NCI-H2081 (cell line): ENCODE results near the gene OSCP1.
A peak's percentile ranks its signal among the peaks of the same experiment; 100 is the strongest.

Experiments used
- DNase-seq, 2 experiments: peaks; one replicate each; lab custom pipeline; 2025; lab: John Stamatoyannopoulos, UW

The OSCP1 gene

GRCh38 chr1:36401602-36402503, 48.4 kb downstream of the OSCP1 start:
- no peak for DNase-seq

GRCh38 chr1:36400825-36401601, 49.2 kb downstream of the OSCP1 start:
- no peak for DNase-seq

GRCh38 chr1:36400514-36400824, 49.8 kb downstream of the OSCP1 start:
- DNase-seq = no peak

GRCh38 chr1:36398370-36398977, 51.8 kb downstream of the OSCP1 start:
- DNase-seq = no peak

- peak; percentile 92 to 97 for DNase-seq
Observed at GRCh38 chr1:36397378-36398230, 52.6 kb downstream of the OSCP1 start, which contains the start of gene LSM10. Gene LSM10 (minus strand): TSS chr1:36397908. CDS start chr1:36394129, 3,779 bp downstream.

GRCh38 chr1:36397083-36397377, 53.2 kb downstream of the OSCP1 start:
- no peak for DNase-seq

- DNase-seq = no peak
Observed at GRCh38 chr1:36396359-36396758, 53.9 kb downstream of the OSCP1 start.

- DNase-seq = no peak
Observed at GRCh38 chr1:36393686-36394085, 56.6 kb downstream of the OSCP1 start.

GRCh38 chr1:36392836-36393235, 57.4 kb downstream of the OSCP1 start:
- no peak for DNase-seq

GRCh38 chr1:36391271-36391670, 59.0 kb downstream of the OSCP1 start:
- DNase-seq = no peak

- DNase-seq = no peak
Observed at GRCh38 chr1:36390411-36390810, 59.8 kb downstream of the OSCP1 start.

GRCh38 chr1:36389999-36390398, 60.3 kb downstream of the OSCP1 start:
- DNase-seq = no peak

GRCh38 chr1:36389261-36389660, 61.0 kb downstream of the OSCP1 start:
- no peak for DNase-seq

GRCh38 chr1:36387141-36387949, 62.9 kb downstream of the OSCP1 start:
- DNase-seq = no peak

GRCh38 chr1:36386265-36387140, 63.7 kb downstream of the OSCP1 start:
- peak; percentile 63 to 74 for DNase-seq

GRCh38 chr1:36385410-36386264, 64.6 kb downstream of the OSCP1 start, which contains the start of gene STK40:
Gene STK40 (minus strand): TSS chr1:36385924. CDS start chr1:36361332, 24,592 bp downstream.
- peak; percentile 100 for DNase-seq

- peak; percentile 62 to 63 for DNase-seq
Observed at GRCh38 chr1:36384542-36385409, 65.5 kb downstream of the OSCP1 start.

- DNase-seq = no peak
Observed at GRCh38 chr1:36383240-36383639, 67.0 kb downstream of the OSCP1 start.
